ENCODE results near the gene RAPGEF2.

DNA sequence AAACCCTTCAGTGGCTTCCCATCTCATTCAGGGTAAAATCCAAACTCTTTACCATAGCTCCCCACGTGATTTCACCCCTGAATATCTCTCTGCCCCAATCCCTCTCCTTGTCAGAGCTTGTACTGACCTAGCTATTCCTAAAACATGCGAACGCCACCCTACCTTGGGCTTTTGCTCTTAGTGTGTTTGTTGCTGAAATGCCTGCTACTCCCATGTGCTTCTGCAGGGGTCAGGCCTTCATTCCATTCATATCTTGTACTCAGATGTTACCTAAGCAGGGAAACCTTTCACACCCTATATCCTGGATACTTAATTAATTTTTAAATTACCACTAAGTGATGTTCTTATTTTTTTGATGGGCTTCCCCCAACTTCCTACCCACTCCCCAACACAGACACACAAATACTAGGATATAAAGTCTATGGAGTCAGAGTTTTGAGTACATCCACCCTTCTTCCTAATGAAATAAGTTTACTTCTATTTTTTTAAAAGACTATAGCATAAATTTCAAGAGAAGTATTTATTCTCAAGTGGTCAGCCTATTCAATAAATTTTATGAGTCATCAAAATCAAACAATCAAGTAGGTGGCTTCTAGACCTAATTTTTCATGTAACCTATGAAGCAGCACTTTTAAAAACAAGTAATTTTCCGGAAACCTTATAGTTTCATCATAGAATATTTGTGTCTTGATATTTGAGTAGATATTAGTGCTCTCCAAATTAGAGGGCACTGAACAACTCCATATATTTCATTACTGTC lies 189.4 kb downstream of the RAPGEF2 start:
- TF ChIP-seq, protein P1, sequence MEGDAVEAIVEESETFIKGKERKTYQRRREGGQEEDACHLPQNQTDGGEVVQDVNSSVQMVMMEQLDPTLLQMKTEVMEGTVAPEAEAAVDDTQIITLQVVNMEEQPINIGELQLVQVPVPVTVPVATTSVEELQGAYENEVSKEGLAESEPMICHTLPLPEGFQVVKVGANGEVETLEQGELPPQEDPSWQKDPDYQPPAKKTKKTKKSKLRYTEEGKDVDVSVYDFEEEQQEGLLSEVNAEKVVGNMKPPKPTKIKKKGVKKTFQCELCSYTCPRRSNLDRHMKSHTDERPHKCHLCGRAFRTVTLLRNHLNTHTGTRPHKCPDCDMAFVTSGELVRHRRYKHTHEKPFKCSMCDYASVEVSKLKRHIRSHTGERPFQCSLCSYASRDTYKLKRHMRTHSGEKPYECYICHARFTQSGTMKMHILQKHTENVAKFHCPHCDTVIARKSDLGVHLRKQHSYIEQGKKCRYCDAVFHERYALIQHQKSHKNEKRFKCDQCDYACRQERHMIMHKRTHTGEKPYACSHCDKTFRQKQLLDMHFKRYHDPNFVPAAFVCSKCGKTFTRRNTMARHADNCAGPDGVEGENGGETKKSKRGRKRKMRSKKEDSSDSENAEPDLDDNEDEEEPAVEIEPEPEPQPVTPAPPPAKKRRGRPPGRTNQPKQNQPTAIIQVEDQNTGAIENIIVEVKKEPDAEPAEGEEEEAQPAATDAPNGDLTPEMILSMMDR (IDR thresholded peaks at IDR 0.05; ENCODE audit: low read depth, low read length, poor library complexity, severe bottlenecking) = no peak
- TF ChIP-seq EZH2phosphoT487 (IDR thresholded peaks at IDR 0.05; ENCODE audit: borderline replicate concordance, low read length) = no peak
